Activated CD8-positive, alpha-beta memory T cell treated with anti-CD3 and anti-CD28 coated beads for 1 hour (primary cell): ENCODE data around the gene PSMG2.
"Not testable (repeated sequence)": the region's sequence is repeated elsewhere in the genome, so short reads cannot be mapped to it uniquely, and the experiment has no call there.

Experiments
- DNase-seq, 2 donors: peaks; one replicate each; pipeline ENCODE4 v3.0.0-alpha.2; 2020; ENCODE audit warnings: low read depth in 1 of 2; ENCODE audit errors: extremely low read depth in 1 of 2

PSMG2 gene

DNA sequence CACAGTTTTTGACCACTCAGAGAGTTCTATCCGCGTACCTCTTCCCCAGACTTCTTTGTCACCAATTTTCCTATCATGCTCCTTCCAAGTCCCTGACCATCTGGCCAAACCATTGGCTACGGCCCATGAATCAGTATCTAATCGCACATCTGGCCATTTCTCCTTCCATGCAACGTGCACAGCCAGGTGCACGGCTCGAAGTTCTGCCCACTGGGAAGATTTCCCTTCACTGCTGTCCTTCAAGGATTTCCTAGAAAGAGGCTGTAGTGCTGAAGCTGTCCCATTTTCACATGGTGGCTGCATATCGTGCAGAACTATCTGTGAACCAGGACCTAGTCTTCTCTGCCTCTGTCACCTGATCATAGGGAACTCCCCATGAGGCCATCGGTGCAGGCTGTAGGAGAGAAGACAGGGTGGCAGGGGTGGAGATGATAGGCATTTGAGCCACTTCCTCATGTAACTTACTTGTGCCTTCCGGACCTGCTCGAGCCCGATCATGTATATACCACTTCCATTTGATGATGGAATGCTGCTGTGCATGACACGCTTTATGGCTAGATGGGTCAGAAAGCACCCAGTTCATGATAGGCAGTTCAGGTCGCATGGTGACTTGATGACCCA is 53.9 kb downstream of the PSMG2 start:
- not testable (repeated sequence) for DNase-seq

GRCh38 chr18:12758566-12758965 is 55.7 kb downstream of the PSMG2 start:
- not testable (repeated sequence) for DNase-seq

- no peak for DNase-seq
These were observed 62.3 kb downstream of the PSMG2 start for GRCh38 chr18:12765126-12765525.

- no peak for DNase-seq
These were observed 62.7 kb downstream of the PSMG2 start for GRCh38 chr18:12765586-12765985.

- no peak for DNase-seq
These were observed 64.2 kb downstream of the PSMG2 start for GRCh38 chr18:12766986-12767433.

- no peak for DNase-seq
These were observed 64.8 kb downstream of the PSMG2 start for GRCh38 chr18:12767580-12768155.

DNA sequence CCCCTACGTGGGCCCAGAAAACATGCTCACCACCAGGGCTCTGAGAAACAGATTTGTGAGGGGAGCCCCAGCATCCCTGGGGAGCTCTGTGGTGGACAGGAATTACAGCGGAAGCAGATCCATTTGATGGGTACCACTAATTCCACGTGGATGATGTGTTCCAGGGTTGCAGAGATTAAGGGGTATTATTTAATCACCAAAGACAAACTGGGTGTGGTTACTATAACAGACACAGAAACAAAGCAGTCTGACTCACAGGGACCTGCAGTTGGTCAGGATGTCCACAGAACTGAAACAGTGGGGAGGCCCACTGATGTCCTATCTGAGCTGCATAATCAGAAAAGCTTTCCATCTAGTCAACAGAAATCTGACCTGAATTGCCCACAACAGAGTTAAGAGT is 65.8 kb downstream of the PSMG2 start:
- no peak for DNase-seq

- no peak for DNase-seq
These were observed 66.3 kb downstream of the PSMG2 start for GRCh38 chr18:12769136-12769535.

- no peak for DNase-seq
These were observed 67.0 kb downstream of the PSMG2 start for GRCh38 chr18:12769644-12770440.

DNA sequence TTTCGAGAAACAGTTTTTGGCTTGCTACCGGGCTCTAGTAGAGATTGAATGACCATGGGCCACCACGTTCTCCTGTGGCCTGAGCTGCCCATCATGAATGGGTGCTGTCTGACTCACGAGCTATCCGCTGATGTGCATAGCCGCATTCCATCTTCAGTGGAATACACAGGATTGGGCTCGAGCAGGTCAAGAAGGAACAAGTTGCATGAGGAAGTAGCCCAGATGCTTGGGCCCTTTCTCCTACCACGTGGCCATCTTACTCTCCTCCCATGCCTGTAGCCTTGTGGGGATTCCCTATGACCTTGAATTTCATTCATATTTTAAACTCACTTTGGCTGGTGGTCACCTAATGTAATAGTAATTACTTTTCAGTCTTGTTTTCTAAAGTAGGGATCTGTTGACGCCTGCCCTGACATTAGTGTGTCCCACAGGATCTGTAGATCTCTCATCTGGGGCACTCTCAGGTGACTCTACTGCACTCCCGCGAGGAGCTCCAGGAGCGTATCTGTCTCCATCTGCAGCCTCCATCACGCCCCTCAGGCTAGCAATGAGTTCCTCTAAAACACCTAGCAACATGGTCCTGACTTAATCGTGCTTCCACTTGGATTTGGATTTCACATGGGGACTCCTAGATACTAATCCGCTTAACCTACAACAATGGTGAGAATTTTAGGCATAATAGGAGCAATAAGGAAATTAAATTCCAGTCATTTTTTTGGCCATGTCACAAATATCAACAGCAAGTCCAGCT is 67.8 kb downstream of the PSMG2 start:
- DNase-seq, result no peak

DNA sequence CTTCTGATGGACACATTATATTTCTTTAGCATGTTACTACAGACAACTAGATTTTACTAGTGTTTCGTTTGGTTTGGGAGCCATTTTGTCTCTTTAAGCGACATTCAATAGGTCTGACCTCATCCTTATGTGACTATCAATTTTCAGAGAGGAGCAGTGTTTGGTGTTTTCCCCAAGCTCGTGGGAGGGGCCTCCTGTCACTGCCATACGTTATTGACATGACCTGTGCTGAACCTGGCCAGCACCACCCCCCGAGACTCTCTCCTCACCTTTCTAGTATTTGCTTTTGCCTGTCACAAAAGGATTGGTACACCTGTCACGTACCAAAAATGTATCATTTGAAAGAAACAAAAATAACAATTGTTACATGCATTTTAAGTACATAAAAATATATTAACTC is 69.3 kb downstream of the PSMG2 start:
- no peak for DNase-seq

GRCh38 chr18:12773369-12773768 is 70.5 kb downstream of the PSMG2 start:
- DNase-seq, result no peak

GRCh38 chr18:12774982-12775381 is 72.1 kb downstream of the PSMG2 start:
- no peak for DNase-seq
